GM18861 (cell line): ENCODE data around the gene RGN.
A peak's percentile ranks its signal among the peaks of the same experiment; 100 is the strongest.
"Not testable (repeated sequence)": the region's sequence is repeated elsewhere in the genome, so short reads cannot be mapped to it uniquely, and the experiment has no call there.

Source experiments
- ATAC-seq: cut with Tn5 transposase; IDR thresholded peaks from one replicate; pipeline ENCODE4 v1.9.1; 2021; ENCODE audit not compliant: unreplicated experiment

Gene RGN

GRCh38 chrX:47078129-47079043 lies at the start of gene RGN:
RGN (plus strand) TSS chrX:47078443; CDS start chrX:47081145, 2,702 bp downstream.
- ATAC-seq, result no peak

- ATAC-seq, result no peak
These were observed 47.9 kb upstream of the RGN start for GRCh38 chrX:47030339-47030738.

- ATAC-seq, result no peak
These were observed 30.3 kb upstream of the RGN start for GRCh38 chrX:47047989-47048388.

GRCh38 chrX:47059142-47059874 lies 18.9 kb upstream of the RGN start:
- ATAC-seq, result no peak

GRCh38 chrX:47060708-47061107 lies 17.5 kb upstream of the RGN start:
- ATAC-seq, result no peak

- no peak for ATAC-seq
These were observed 16.9 kb upstream of the RGN start for GRCh38 chrX:47061238-47061919.

GRCh38 chrX:47063179-47063578 lies 15.1 kb upstream of the RGN start:
- no peak for ATAC-seq

GRCh38 chrX:47068214-47068613 lies 10.0 kb upstream of the RGN start:
- no peak for ATAC-seq

GRCh38 chrX:47068720-47069119 lies 9.5 kb upstream of the RGN start:
- ATAC-seq, result no peak

- no peak for ATAC-seq
These were observed 2.1 kb downstream of the RGN start for GRCh38 chrX:47080215-47080914.

- ATAC-seq, result no peak
These were observed 2.6 kb downstream of the RGN start for GRCh38 chrX:47080915-47081236.

GRCh38 chrX:47091149-47091775 lies 13.0 kb downstream of the RGN start:
- peak; percentile 56 for ATAC-seq

GRCh38 chrX:47093248-47093647 lies 15.0 kb downstream of the RGN start:
- ATAC-seq, result no peak

GRCh38 chrX:47093860-47094259 lies 15.6 kb downstream of the RGN start:
- ATAC-seq, result no peak

- no peak for ATAC-seq
These were observed 18.8 kb downstream of the RGN start for GRCh38 chrX:47097018-47097417.

GRCh38 chrX:47098338-47099094 lies 20.3 kb downstream of the RGN start:
- ATAC-seq, result no peak

- no peak for ATAC-seq
These were observed 23.0 kb downstream of the RGN start for GRCh38 chrX:47101206-47101605.

- ATAC-seq, result not testable (repeated sequence)
These were observed 32.8 kb downstream of the RGN start for GRCh38 chrX:47110936-47111615.

- ATAC-seq, result no peak
These were observed 34.2 kb downstream of the RGN start for GRCh38 chrX:47112316-47112954.
